Measurements from ENCODE around the gene CNTNAP2. TPM values are rescaled to one million over a fixed set of nuclear protein-coding genes. Genes with fewer than 3 reads are reported as not detected.

CNTNAP2 gene
- total and polyA plus RNA-seq, 2 of the 13 experiments (the other 11 are each of a cell fraction or from before 2014, with no cell fraction given) = 0.40 to 0.42 TPM

DNA sequence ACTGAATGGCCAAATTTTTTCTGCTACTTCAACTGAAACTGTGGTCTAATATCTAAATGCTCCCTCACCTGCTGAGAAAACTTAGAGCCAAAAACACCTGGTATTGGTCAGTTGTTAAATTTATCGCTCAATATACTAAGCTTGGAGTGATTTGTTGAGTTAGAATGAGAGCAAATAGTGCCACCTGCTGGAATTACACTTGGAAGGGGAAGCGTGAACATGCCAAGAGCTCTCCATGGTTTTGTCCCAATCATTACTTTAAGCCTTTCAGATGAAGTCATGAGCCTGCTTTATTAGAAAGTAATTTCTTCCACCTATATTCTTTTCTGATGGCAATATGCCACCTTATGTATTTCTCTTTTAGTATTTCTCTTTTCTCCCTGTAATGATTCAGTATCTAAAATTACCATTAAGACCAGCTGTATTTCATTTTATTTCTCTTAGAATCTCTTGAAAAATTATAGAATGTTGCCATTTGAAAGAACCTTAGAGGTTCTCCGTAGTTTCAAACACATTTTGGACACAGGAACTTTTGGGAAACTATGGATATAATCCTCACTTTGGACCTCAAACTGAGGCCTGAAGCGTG lies 2026.2 kb downstream of the CNTNAP2 start:
- DNase-seq (ENCODE audit: low spot score) (peak; percentile 26), FAIRE-seq (peak; percentile 48)
- intact Hi-C loops (cut with micrococcal nuclease; ENCODE audit: unreplicated experiment) = no loop called here
- TF ChIP-seq ZFY (CRISPR knock-in tag; IDR thresholded peaks at IDR 0.05) = no peak
- TF ChIP-seq ZNF12 (CRISPR knock-in tag; IDR thresholded peaks at IDR 0.05) = no peak
- no peak for TF ChIP-seq MLLT10 (CRISPR knock-in tag; IDR thresholded peaks at IDR 0.05)
- TF ChIP-seq, protein P1, sequence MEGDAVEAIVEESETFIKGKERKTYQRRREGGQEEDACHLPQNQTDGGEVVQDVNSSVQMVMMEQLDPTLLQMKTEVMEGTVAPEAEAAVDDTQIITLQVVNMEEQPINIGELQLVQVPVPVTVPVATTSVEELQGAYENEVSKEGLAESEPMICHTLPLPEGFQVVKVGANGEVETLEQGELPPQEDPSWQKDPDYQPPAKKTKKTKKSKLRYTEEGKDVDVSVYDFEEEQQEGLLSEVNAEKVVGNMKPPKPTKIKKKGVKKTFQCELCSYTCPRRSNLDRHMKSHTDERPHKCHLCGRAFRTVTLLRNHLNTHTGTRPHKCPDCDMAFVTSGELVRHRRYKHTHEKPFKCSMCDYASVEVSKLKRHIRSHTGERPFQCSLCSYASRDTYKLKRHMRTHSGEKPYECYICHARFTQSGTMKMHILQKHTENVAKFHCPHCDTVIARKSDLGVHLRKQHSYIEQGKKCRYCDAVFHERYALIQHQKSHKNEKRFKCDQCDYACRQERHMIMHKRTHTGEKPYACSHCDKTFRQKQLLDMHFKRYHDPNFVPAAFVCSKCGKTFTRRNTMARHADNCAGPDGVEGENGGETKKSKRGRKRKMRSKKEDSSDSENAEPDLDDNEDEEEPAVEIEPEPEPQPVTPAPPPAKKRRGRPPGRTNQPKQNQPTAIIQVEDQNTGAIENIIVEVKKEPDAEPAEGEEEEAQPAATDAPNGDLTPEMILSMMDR (CRISPR knock-in tag; IDR thresholded peaks at IDR 0.05) = peak; percentile 64
- TF ChIP-seq SOX13 (IDR thresholded peaks at IDR 0.05) = no peak
- no peak for TF ChIP-seq SOX13 (CRISPR knock-in tag; conservative IDR thresholded peaks at IDR 0.05 in 1 of 2, IDR thresholded peaks at IDR 0.05 in 1 of 2)
- no peak for TF ChIP-seq CREB1 (IDR thresholded peaks at IDR 0.05)
- TF ChIP-seq CREB1 (CRISPR knock-in tag; IDR thresholded peaks at IDR 0.05) = no peak
- TF ChIP-seq, protein P2, sequence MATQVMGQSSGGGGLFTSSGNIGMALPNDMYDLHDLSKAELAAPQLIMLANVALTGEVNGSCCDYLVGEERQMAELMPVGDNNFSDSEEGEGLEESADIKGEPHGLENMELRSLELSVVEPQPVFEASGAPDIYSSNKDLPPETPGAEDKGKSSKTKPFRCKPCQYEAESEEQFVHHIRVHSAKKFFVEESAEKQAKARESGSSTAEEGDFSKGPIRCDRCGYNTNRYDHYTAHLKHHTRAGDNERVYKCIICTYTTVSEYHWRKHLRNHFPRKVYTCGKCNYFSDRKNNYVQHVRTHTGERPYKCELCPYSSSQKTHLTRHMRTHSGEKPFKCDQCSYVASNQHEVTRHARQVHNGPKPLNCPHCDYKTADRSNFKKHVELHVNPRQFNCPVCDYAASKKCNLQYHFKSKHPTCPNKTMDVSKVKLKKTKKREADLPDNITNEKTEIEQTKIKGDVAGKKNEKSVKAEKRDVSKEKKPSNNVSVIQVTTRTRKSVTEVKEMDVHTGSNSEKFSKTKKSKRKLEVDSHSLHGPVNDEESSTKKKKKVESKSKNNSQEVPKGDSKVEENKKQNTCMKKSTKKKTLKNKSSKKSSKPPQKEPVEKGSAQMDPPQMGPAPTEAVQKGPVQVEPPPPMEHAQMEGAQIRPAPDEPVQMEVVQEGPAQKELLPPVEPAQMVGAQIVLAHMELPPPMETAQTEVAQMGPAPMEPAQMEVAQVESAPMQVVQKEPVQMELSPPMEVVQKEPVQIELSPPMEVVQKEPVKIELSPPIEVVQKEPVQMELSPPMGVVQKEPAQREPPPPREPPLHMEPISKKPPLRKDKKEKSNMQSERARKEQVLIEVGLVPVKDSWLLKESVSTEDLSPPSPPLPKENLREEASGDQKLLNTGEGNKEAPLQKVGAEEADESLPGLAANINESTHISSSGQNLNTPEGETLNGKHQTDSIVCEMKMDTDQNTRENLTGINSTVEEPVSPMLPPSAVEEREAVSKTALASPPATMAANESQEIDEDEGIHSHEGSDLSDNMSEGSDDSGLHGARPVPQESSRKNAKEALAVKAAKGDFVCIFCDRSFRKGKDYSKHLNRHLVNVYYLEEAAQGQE (IDR thresholded peaks at IDR 0.05; ENCODE audit: borderline replicate concordance in 1 of 2, low read depth in 1 of 2, low read length in 2 of 2) = peak in 1 of 2 experiments; percentile 82; a peak in 3 of 4 replicates
- TF ChIP-seq JUN (CRISPR knock-in tag; IDR thresholded peaks at IDR 0.05) = no peak
- no peak for TF ChIP-seq ZNF672 (CRISPR knock-in tag; IDR thresholded peaks at IDR 0.05)
- TF ChIP-seq PHF21A (CRISPR knock-in tag; IDR thresholded peaks at IDR 0.05) = no peak
- TF ChIP-seq, protein P3, sequence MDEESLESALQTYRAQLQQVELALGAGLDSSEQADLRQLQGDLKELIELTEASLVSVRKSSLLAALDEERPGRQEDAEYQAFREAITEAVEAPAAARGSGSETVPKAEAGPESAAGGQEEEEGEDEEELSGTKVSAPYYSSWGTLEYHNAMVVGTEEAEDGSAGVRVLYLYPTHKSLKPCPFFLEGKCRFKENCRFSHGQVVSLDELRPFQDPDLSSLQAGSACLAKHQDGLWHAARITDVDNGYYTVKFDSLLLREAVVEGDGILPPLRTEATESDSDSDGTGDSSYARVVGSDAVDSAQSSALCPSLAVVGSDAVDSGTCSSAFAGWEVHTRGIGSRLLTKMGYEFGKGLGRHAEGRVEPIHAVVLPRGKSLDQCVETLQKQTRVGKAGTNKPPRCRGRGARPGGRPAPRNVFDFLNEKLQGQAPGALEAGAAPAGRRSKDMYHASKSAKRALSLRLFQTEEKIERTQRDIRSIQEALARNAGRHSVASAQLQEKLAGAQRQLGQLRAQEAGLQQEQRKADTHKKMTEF (CRISPR knock-in tag; IDR thresholded peaks at IDR 0.05) = no peak
- peak; percentile 9; the same call in 1 of the 2 replicates for TF ChIP-seq SMC3 (IDR thresholded peaks at IDR 0.05; ENCODE audit: low read length)
- no peak for TF ChIP-seq MED8 (CRISPR knock-in tag; IDR thresholded peaks at IDR 0.05; ENCODE audit: insufficient replicate concordance)
- TF ChIP-seq, protein P4, sequence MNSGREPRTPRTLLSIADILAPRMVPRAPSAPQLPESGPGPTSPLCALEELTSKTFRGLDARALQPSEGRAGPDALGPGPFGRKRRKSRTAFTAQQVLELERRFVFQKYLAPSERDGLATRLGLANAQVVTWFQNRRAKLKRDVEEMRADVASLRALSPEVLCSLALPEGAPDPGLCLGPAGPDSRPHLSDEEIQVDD (CRISPR knock-in tag; IDR thresholded peaks at IDR 0.05; ENCODE audit: borderline replicate concordance) = no peak
- no peak for TF ChIP-seq ZBTB20 (CRISPR knock-in tag; IDR thresholded peaks at IDR 0.05; ENCODE audit: borderline replicate concordance, low read depth)
- no peak for TF ChIP-seq CENPT (CRISPR knock-in tag; IDR thresholded peaks at IDR 0.05; ENCODE audit: low read depth)
- TF ChIP-seq MIER2 (CRISPR knock-in tag; IDR thresholded peaks at IDR 0.05) = 0 out of 2 replicates have a peak, but pooled peaks have one; percentile 33

More for the DNA sequence above, 2026.2 kb downstream of the CNTNAP2 start:
- Histone ChIP-seq H3K9me3 (ENCODE audit: low read length) (no peaks in the 10 kb centered on the region), H3K4me3 (replicated peaks in 1 of 3; ENCODE audit: insufficient read depth in 1 of 3, low read depth in 2 of 3, low read length in 3 of 3) (no peak overlapping the region), H3K4me1 (ENCODE audit: insufficient read depth, low read length) (no peaks in the 10 kb centered on the region), H3K4me2 (ENCODE audit: low read depth, low read length) (no peak overlapping the region), H4K20me1 (ENCODE audit: insufficient read depth, low read length) (no peaks in the 10 kb centered on the region), H3K79me2 (ENCODE audit: insufficient read depth, low read length) (no peaks in the 10 kb centered on the region), H3K27ac (ENCODE audit: extremely low read length, insufficient read depth, low read length) (no peak overlapping the region), H3K36me3 (replicated peaks in 1 of 2; ENCODE audit: control insufficient read depth in 1 of 2, insufficient read depth in 2 of 2, low read length in 2 of 2) (no peaks in the 10 kb centered on the region), H2AFZ (ENCODE audit: low read length) (no peak overlapping the region), H3K9ac (ENCODE audit: insufficient read depth, low read depth, low read length) (no peak overlapping the region), H3K27me3 (ENCODE audit: control insufficient read depth in 1 of 2, insufficient read depth in 2 of 2, low read length in 2 of 2) (no peaks in the 10 kb centered on the region)
- 22% methylated on average over 4 of the region's 4 CpGs for WGBS (ENCODE audit: low lambda C conversion rate)
- no TSS peak for BruUV-seq (replicated peaks)
- ATAC-seq = peak; percentile 74
- in situ Hi-C loops (cut with HindIII; ENCODE audit: extremely low pct_ligation_motif_present, low pct_unique_long_range_greater_than_20kb) = no loop called here
- ChIA-PET POLR2A (no interaction called here), CTCF (ENCODE audit: low intra/inter-chr PET ratio, low total read pairs) (no interaction called here)
